Thyroid gland (tissue), 4 donors: ENCODE results near the gene OR10A5. TPM values are rescaled to one million over a fixed set of nuclear protein-coding genes. Genes with fewer than 3 reads are reported as not detected.

Source experiments
- DNase-seq, 2 donors: peaks; one replicate each; pipeline ENCODE4 v3.0.0-alpha.2; 2019
- H3K27ac ChIP-seq, 3 donors: fragments of 200-600 bp; sonication (generic); 1 replicate in 2 of 3; 2 replicates in 1 of 3; pipeline ENCODE4 v1.5.1; 2016 to 2019; ENCODE audit warnings: mild to moderate bottlenecking in 1 of 3, moderate library complexity in 1 of 3
- H3K27me3 ChIP-seq: fragments of 200-600 bp; sonication (generic); one replicate; pipeline ENCODE4 v1.5.1; 2019
- H3K36me3 ChIP-seq, 2 donors: fragments of 200-600 bp; sonication (generic); one replicate each; pipeline ENCODE4 v1.5.1; 2016 to 2019
- H3K4me1 ChIP-seq, 2 donors: fragments of 200-600 bp; sonication (generic); one replicate each; pipeline ENCODE4 v1.5.1; 2017 to 2019
- H3K4me3 ChIP-seq, 3 donors: fragments of 200-600 bp; sonication (generic); replicated peaks in 1 of 3; 1 replicate in 2 of 3; 2 replicates in 1 of 3; pipeline ENCODE4 v1.5.1; 2016; ENCODE audit warnings: mild to moderate bottlenecking in 1 of 3
- H3K9me3 ChIP-seq: fragments of 200-600 bp; sonication (generic); one replicate; pipeline ENCODE4 v1.5.1; 2017
- CTCF ChIP-seq, 6 experiments: fragments of 200-600 bp in 3 of 6; fragments of 450-650 bp in 3 of 6; sonication (generic) in 3 of 6; IDR thresholded peaks; one replicate each; pipeline ENCODE4 v1.5.1; 2016 to 2019; ENCODE audit warnings: antibody characterized with exemption in 6 of 6, mild to moderate bottlenecking in 2 of 6, inconsistent platforms in 1 of 6, moderate library complexity in 1 of 6
- POLR2A ChIP-seq, 2 donors: fragments of 450-650 bp; IDR thresholded peaks; one replicate each; pipeline ENCODE4 v1.6.1; 2017; ENCODE audit warnings: antibody characterized with exemption in 2 of 2, mild to moderate bottlenecking in 2 of 2, moderate library complexity in 1 of 2
- WGBS, 2 donors: methylation state at CpG; one replicate each; pipeline ENCODE4 v1.1.5; 2017; 5-methylcytosine and 5-hydroxymethylcytosine counted together
- intact Hi-C: fragments of 100-400 bp; cut with DNase I; formaldehyde crosslinking; loops from one replicate; pipeline ENCODE4 v1.15.1; 2023
- total RNA-seq, 4 donors: library from RNA; depleted of rRNA; stranded (reverse); fragments of >200 nt; gene quantifications; one replicate each; pipeline ENCODE4 v1.2.3, GENCODE V29; 2016

OR10A5 gene
- total RNA-seq, 4 donors from 2014 or later: not detected

GRCh38 chr11:6817694-6818093 lies 27.8 kb upstream of the OR10A5 start:
- DNase-seq: no peak
- intact Hi-C loops: no loop called here
- WGBS, 2 donors: 67 to 71% methylated on average over 1 of the region's 1 CpG
- Histone ChIP-seq H3K9me3 (no peaks in the 10 kb centered on the region), H3K27me3 (no peaks in the 10 kb centered on the region), H3K4me1 (no peaks in the 10 kb centered on the region), H3K4me3 (no peak overlapping the region), H3K27ac (no peak overlapping the region), H3K36me3 (no peaks in the 10 kb centered on the region)
- TF ChIP-seq POLR2A (IDR thresholded peaks at IDR 0.05) (no peak), CTCF (IDR thresholded peaks at IDR 0.05) (no peak)

DNA sequence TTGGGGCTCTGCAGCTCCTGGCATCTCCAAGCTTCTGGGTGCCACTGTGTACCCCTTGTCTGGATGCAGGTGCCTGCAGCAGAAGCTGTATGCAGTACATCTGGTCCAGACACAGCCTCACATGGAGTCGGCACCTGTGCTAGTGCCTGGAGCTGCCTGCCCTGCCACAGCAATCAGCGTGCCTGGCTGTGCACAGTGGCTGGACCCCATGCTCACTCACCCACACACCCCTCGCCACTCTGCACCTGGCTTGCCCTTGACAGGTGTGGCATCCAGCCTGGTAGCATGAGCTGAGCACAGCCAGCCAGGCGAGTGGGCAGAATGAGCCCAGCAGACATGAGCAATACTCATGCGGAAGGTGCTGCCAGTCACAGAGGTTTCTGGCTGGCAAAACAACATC lies 26.5 kb upstream of the OR10A5 start:
- H3K36me3 ChIP-seq: no peaks in the 10 kb centered on the region
- 98 to 100% methylated on average over 3 to 4 of the region's 5 CpGs for WGBS, 2 donors

DNA sequence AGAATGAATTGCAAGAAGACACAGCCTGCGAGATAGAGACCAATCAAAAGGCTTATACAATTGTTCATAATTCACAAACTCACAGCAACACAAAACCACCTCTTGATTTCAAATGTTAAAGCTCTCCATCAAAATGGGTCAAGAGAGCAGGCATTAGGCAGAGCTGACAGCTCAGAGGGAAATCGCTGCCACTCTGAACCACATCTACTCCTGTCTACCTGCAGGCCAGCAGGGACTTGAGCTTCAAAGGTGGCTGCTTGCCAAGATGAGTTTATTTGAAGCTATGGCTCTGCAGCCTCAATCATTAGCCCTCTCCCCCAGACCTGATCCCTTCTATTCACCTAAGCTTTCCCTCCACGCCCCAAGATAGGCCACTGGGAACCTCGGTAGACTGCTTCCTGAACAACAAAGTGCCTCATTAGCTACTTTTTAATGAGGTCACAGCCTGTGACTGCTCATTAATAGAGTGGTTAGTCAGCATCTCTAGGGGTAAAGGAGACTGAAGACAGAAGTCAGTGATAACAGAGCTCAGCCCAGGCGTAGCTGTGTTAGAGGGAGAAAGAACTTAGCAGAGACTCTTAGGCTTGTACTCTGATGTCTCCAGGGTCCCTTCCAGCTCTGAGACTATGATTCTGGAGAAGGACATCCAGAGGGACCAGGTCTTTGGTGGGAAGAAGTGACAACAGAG lies 21.2 kb upstream of the OR10A5 start:
- H3K36me3 ChIP-seq: no peaks in the 10 kb centered on the region
- DNase-seq: no peak
- H3K27ac ChIP-seq: no peak overlapping the region
- no peak overlapping the region for H3K4me3 ChIP-seq
- intact Hi-C loops: no loop called here
- no peaks in the 10 kb centered on the region for H3K9me3 ChIP-seq
- H3K27me3 ChIP-seq: no peaks in the 10 kb centered on the region
- TF ChIP-seq CTCF (IDR thresholded peaks at IDR 0.05) (no peak), POLR2A (IDR thresholded peaks at IDR 0.05) (no peak)
- WGBS, 2 donors: 65 to 74% methylated on average over 5 of the region's 5 CpGs
- H3K4me1 ChIP-seq: no peaks in the 10 kb centered on the region

More for the DNA sequence above, 26.5 kb upstream of the OR10A5 start:
- Histone ChIP-seq H3K4me1 (no peaks in the 10 kb centered on the region), H3K27me3 (no peaks in the 10 kb centered on the region), H3K4me3 (no peak overlapping the region), H3K9me3 (no peaks in the 10 kb centered on the region), H3K27ac (no peak overlapping the region)
- TF ChIP-seq POLR2A (IDR thresholded peaks at IDR 0.05) (no peak), CTCF (IDR thresholded peaks at IDR 0.05) (no peak)
- DNase-seq: no peak
- intact Hi-C loops: no loop called here

DNA sequence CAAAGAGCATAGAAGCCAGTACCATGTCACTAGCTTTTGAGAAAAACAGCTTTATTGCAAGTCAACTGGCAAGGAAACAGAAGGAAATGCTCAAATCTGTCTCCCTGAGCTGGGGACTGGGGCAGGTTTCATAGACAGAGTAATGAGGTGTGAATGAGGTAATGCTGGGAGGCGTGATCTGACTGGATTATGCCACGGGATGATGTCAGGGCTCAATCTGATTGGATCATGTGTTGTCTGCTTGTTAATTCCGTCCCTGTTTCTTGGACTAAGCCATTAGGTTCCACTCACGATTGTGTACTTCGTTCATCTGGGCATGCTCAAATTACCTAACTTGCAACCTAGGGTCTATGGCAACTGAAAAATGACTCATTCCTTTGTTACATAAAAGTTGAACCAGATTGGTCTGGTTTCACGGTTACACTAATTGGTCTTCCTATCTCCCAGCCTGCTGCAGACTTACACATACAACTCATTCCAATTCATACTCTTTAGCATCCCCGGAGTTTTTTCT lies 20.2 kb upstream of the OR10A5 start:
- DNase-seq: no peak
- intact Hi-C loops: no loop called here
- Histone ChIP-seq H3K4me1 (no peaks in the 10 kb centered on the region), H3K36me3 (no peaks in the 10 kb centered on the region), H3K27me3 (no peaks in the 10 kb centered on the region), H3K27ac (no peak overlapping the region), H3K9me3 (no peaks in the 10 kb centered on the region), H3K4me3 (no peak overlapping the region)
- 70 to 89% methylated on average over 7 of the region's 7 CpGs for WGBS, 2 donors
- no peak for TF ChIP-seq CTCF (IDR thresholded peaks at IDR 0.05)
- TF ChIP-seq POLR2A (IDR thresholded peaks at IDR 0.05): no peak

DNA sequence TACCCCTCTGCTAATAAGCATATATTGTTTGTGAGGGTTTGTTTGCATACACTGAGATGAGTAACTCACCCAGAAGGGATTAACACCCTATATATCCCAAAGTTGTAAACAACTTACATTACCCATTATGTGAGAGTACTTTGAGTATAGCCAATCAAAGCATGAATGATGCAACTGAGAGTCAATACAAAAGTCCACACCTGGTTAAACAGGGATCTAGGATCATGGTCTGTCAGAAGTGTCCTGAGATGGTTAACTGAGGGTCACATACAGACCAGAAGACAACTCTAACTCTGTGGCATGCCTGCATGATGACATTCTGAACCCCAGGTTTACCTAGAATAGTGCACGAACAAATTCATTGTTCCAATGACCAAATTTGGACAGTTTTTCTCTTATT lies 17.4 kb upstream of the OR10A5 start:
- Histone ChIP-seq H3K4me3 (no peak overlapping the region), H3K36me3 (no peaks in the 10 kb centered on the region), H3K27me3 (no peaks in the 10 kb centered on the region), H3K27ac (no peak overlapping the region), H3K9me3 (no peaks in the 10 kb centered on the region), H3K4me1 (no peaks in the 10 kb centered on the region)
- 78 to 90% methylated on average over 1 of the region's 1 CpG for WGBS, 2 donors
- TF ChIP-seq POLR2A (IDR thresholded peaks at IDR 0.05): no peak
- TF ChIP-seq CTCF (IDR thresholded peaks at IDR 0.05): no peak
- DNase-seq: no peak
- intact Hi-C loops: no loop called here
